ENCODE results near the gene RFPL2.
"Not testable (repeated sequence)": the region's sequence is repeated elsewhere in the genome, so short reads cannot be mapped to it uniquely, and the experiment has no call there.

The RFPL2 gene

GRCh38 chr22:32205974-32206773, 1.3 kb upstream of the RFPL2 start:
- no peak for DNase-seq

- DNase-seq = no peak
Measured at GRCh38 chr22:32204040-32204855, 625 bp downstream of the RFPL2 start.

- DNase-seq = no peak
Measured at GRCh38 chr22:32203181-32204039, 1.5 kb downstream of the RFPL2 start.

- DNase-seq = peak; percentile 15
Measured at GRCh38 chr22:32202539-32203180, 2.2 kb downstream of the RFPL2 start.

- no peak for DNase-seq
Measured at GRCh38 chr22:32202161-32202538, 2.7 kb downstream of the RFPL2 start.

- DNase-seq = no peak
Measured at GRCh38 chr22:32200752-32201151, 4.1 kb downstream of the RFPL2 start.

GRCh38 chr22:32199961-32200360, 4.9 kb downstream of the RFPL2 start:
- no peak for DNase-seq

GRCh38 chr22:32199341-32199740, 5.5 kb downstream of the RFPL2 start:
- no peak for DNase-seq

- not testable (repeated sequence) for DNase-seq
Measured at GRCh38 chr22:32197553-32198226, 7.2 kb downstream of the RFPL2 start.

- not testable (repeated sequence) for DNase-seq
Measured at GRCh38 chr22:32195900-32196299, 9.0 kb downstream of the RFPL2 start.

- not testable (repeated sequence) for DNase-seq
Measured at GRCh38 chr22:32193346-32193745, 11.5 kb downstream of the RFPL2 start.

- not testable (repeated sequence) for DNase-seq
Measured at GRCh38 chr22:32191021-32191420, 13.9 kb downstream of the RFPL2 start.

GRCh38 chr22:32185821-32186220, 19.1 kb downstream of the RFPL2 start:
- DNase-seq = no peak

GRCh38 chr22:32183625-32184024, 21.2 kb downstream of the RFPL2 start:
- DNase-seq = no peak

GRCh38 chr22:32181043-32181442, 23.8 kb downstream of the RFPL2 start:
- DNase-seq = no peak

- no peak for DNase-seq
Measured at GRCh38 chr22:32177221-32177765, 27.6 kb downstream of the RFPL2 start.

GRCh38 chr22:32175683-32176644, 28.9 kb downstream of the RFPL2 start:
- no peak for DNase-seq

GRCh38 chr22:32175115-32175514, 29.8 kb downstream of the RFPL2 start:
- no peak for DNase-seq

GRCh38 chr22:32165681-32166080, 39.2 kb downstream of the RFPL2 start:
- DNase-seq = no peak

- DNase-seq = no peak
Measured at GRCh38 chr22:32164075-32164860, 40.6 kb downstream of the RFPL2 start.
